Ovary (tissue), 9 donors: ENCODE data around the gene CALR. TPM values are rescaled to one million over a fixed set of nuclear protein-coding genes. Genes with fewer than 3 reads are reported as not detected.
"Not testable (repeated sequence)": the region's sequence is repeated elsewhere in the genome, so short reads cannot be mapped to it uniquely, and the experiment has no call there.

Experiments used
- DNase-seq, 5 donors: peaks; one replicate each; pipeline ENCODE4 v3.0.0-alpha.2; 2019 to 2020
- H3K27ac ChIP-seq, 2 donors: fragments of 200-600 bp; one replicate each; pipeline versions ENCODE4 v1.5.1 to v1.8.0; 2019 to 2022
- H3K27me3 ChIP-seq: fragments of 200-600 bp; one replicate; pipeline ENCODE4 v1.8.0; 2022
- H3K36me3 ChIP-seq: fragments of 200-600 bp; sonication (generic); one replicate; pipeline ENCODE4 v1.5.1; 2019
- H3K4me1 ChIP-seq: one replicate; pipeline ENCODE4 v1.8.1; 2013; ENCODE audit warnings: mild to moderate bottlenecking, moderate library complexity; ENCODE audit not compliant: insufficient read depth
- H3K4me3 ChIP-seq: fragments of 200-600 bp; sonication (generic); one replicate; pipeline ENCODE4 v1.5.1; 2017
- H3K9me3 ChIP-seq, 2 donors: fragments of 200-600 bp in 1 of 2; sonication (generic) in 1 of 2; one replicate each; pipeline versions ENCODE4 v1.5.1 to v1.8.1; 2013 to 2019; ENCODE audit warnings: mild to moderate bottlenecking in 1 of 2, moderate library complexity in 1 of 2
- EP300 ChIP-seq: sonication (generic); formaldehyde crosslinking; IDR thresholded peaks from one replicate; pipeline ENCODE4 v1.6.1; 2017; ENCODE audit warnings: antibody characterized with exemption
- POLR2A ChIP-seq: fragments of 450-650 bp; IDR thresholded peaks from one replicate; pipeline ENCODE4 v1.6.1; 2017; ENCODE audit warnings: antibody characterized with exemption, mild to moderate bottlenecking, moderate library complexity
- WGBS, 3 donors: extraction: QIAGEN DNeasy Blood & Tissue Kit in 1 of 3; methylation state at CpG; one replicate each; pipeline versions ENCODE4 v1.1.5 to v1.1.7; 2013 to 2017; 5-methylcytosine and 5-hydroxymethylcytosine counted together
- intact Hi-C, 4 donors: fragments of 100-400 bp; cut with DNase I; formaldehyde crosslinking; loops; one replicate each; pipeline versions ENCODE4 v1.11.0 to v1.15.1; 2022 to 2023
- polyA plus RNA-seq, 2 donors: library from polyadenylated mRNA; stranded (reverse); fragments of 200-250 nt in 1 of 2; fragments of 350-450 nt in 1 of 2; fragmentation: Illumina TruSeq in 1 of 2; extraction: RNeasy Lipid Tissue Mini Kit (QIAGEN cat#74804) in 1 of 2; gene quantifications; one replicate each; pipeline ENCODE4 v1.2.3, GENCODE V29; 2013 to 2014
- total RNA-seq, 7 donors: library from RNA; depleted of rRNA in 2 of 7; stranded (reverse); fragments of >200 nt in 2 of 7; fragmentation: NEBNext Ultra II Directional in 3 of 7; extraction: Animal tissue kit (Norgen Biotek cat#: 25700) in 3 of 7; gene quantifications; one replicate each; pipeline versions ENCODE4 v1.1.0 to v1.2.4, GENCODE V29; 2016 to 2023
- TF ChIP-seq, protein P1 (sequence below), 3 donors: fragments of 450-650 bp in 2 of 3; fragments of 200-600 bp in 1 of 3; IDR thresholded peaks; one replicate each; pipeline versions ENCODE4 v1.5.1 to v1.8.0; 2016 to 2022; ENCODE audit warnings: antibody characterized with exemption in 3 of 3, mild to moderate bottlenecking in 1 of 3
- donor health status: DM: no; HTN: no; CAD: no; lungs with moderate emphysema.
- donor health status: DM: no; HTN: no; CAD: no.
- donor health status: Bipolar disorder and iron deficiency.
- donor health status: DM: yes; HTN: yes; CAD: no.
- donor health status: DM: no; HTN: no; CAD: no.
- donor health status: DM: yes; HTN: yes; CAD: no.

CALR gene
- total and polyA plus RNA-seq, 9 donors: 211 to 1,094 (median 450) TPM

DNA sequence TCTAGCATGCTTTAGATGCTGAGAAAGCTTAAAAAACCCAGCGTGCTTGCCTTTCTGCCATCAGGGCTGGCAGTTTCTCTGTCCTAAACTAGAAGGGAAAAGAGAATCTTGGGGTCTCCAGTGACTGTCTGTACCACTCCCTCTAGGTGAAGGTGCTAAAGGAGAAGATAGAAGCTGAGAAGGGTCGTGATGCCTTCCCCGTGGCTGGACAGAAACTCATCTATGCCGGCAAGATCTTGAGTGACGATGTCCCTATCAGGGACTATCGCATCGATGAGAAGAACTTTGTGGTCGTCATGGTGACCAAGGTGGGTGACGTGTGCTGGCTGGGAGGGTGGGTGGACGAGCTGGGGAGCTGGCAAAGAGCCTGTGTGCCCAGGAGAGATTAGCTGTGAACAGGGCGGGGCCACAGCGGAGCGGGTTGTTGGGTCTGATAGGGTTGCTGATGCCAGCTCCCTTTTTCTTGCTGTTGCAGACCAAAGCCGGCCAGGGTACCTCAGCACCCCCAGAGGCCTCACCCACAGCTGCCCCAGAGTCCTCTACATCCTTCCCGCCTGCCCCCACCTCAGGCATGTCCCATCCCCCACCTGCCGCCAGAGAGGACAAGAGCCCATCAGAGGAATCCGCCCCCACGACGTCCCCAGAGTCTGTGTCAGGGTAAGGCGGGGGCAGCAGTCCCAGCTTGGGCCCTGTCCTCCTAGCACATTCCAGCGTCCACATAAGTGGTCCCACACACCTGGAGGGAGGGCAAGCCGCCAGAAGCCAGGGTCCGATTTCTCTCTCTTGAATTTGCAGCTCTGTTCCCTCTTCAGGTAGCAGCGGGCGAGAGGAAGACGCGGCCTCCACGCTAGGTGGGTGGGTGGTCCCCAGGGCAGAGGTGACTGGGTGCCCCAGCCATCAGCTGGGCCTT lies 9.5 kb downstream of the CALR start:
- Histone ChIP-seq H3K27ac (no peak overlapping the region), H3K27me3 (no peaks in the 10 kb centered on the region), H3K4me1 (no peaks in the 10 kb centered on the region), H3K4me3 (no peak overlapping the region), H3K36me3 (no peaks in the 10 kb centered on the region), H3K9me3 (no peaks in the 10 kb centered on the region)
- intact Hi-C loops: no loop called here
- TF ChIP-seq, protein P1, sequence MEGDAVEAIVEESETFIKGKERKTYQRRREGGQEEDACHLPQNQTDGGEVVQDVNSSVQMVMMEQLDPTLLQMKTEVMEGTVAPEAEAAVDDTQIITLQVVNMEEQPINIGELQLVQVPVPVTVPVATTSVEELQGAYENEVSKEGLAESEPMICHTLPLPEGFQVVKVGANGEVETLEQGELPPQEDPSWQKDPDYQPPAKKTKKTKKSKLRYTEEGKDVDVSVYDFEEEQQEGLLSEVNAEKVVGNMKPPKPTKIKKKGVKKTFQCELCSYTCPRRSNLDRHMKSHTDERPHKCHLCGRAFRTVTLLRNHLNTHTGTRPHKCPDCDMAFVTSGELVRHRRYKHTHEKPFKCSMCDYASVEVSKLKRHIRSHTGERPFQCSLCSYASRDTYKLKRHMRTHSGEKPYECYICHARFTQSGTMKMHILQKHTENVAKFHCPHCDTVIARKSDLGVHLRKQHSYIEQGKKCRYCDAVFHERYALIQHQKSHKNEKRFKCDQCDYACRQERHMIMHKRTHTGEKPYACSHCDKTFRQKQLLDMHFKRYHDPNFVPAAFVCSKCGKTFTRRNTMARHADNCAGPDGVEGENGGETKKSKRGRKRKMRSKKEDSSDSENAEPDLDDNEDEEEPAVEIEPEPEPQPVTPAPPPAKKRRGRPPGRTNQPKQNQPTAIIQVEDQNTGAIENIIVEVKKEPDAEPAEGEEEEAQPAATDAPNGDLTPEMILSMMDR (IDR thresholded peaks at IDR 0.05): no peak
- TF ChIP-seq POLR2A (no peak), EP300 (no peak)
- WGBS, 3 donors: 79 to 86% (median 82%) methylated on average over 28 of the region's 28 CpGs
- DNase-seq: peak in 3 of 5 donors; percentile 46 to 58 (median 51)

DNA sequence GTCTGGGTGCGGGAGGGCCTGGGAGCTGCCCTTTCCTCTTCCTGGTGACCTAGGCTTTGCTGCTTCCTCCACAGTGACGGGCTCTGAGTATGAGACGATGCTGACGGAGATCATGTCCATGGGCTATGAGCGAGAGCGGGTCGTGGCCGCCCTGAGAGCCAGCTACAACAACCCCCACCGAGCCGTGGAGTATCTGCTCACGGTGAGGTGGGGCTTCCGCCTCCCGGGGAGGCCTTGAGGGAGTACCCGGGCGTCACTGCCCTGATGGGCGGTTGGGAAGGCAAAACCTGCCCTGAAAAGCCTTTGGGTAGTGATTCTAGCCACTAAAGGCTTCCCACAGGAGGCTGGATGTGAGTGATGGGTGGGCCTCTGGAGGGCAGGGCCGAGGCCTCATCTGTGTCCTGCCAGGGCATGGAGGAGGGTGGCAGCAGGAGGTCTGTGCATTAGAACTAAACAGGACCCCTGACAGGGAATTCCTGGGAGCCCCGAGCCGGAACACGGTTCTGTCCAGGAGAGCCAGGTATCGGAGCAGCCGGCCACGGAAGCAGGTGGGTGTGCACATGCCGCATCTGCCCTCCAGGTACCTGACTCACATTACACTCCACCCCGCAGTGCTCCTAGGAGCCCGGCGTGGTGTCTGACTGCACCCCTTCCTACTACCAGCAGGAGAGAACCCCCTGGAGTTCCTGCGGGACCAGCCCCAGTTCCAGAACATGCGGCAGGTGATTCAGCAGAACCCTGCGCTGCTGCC lies 10.4 kb downstream of the CALR start:
- no peaks in the 10 kb centered on the region for H3K27me3 ChIP-seq
- H3K9me3 ChIP-seq: no peaks in the 10 kb centered on the region
- intact Hi-C loops: no loop called here
- no peaks in the 10 kb centered on the region for H3K36me3 ChIP-seq
- H3K27ac ChIP-seq: no peak overlapping the region
- TF ChIP-seq POLR2A (no peak), EP300 (no peak)
- TF ChIP-seq, protein P1 (IDR thresholded peaks at IDR 0.05): no peak
- H3K4me1 ChIP-seq: peaks cover 4% of the 10 kb centered on the region
- H3K4me3 ChIP-seq: no peak overlapping the region
- whole genome bisulfite sequencing, 3 donors: 87 to 90% (median 88%) methylated on average over 29 to 30 of the region's 30 CpGs
- DNase-seq: no peak

DNA sequence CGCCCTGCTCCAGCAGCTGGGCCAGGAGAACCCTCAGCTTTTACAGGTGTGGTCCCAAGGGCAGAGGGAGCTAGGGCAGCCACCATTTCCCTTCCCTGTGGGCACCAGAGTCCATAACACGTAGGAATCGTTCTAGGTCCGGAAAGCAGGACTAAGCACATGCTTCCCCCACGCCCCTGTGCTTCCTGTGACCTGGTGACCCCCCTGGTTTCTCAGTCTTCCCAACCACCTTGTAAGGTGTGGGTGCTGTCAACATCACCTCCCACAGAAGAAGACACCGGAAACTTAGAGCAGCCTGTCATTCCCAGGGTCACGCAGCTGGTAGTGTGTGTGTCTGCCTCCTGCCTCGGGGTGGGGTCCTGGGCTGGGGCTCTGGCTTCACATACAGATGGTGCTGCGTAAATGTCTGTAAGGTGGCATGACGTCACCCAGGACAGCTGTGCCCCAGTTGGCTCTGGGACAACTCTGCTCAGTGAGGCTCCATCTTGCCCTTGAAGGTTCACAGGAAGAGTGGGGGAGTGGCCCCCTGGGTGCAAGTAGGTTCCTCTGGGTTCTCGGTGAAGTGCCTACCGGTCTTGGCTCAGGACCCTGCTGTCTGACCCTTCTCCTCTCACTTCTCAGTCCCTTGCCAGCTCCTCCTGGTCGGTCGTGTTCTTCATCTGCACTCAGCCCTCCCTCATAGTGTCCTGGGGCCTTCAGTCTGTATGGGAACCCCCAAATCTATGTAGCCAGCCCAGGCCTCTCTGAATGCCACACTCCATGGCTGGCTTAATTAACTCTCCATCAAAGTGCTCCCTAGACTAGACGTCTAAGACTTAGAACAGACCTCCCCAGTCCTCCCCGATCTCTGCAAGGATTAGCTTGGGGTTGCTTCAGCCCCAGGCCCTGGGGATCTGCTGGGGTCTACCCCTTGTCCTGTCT lies 11.2 kb downstream of the CALR start:
- Histone ChIP-seq H3K4me3 (no peak overlapping the region), H3K4me1 (peaks cover 4% of the 10 kb centered on the region), H3K9me3 (no peaks in the 10 kb centered on the region), H3K27ac (no peak overlapping the region), H3K27me3 (no peaks in the 10 kb centered on the region), H3K36me3 (no peaks in the 10 kb centered on the region)
- 62 to 76% (median 73%) methylated on average over 16 of the region's 16 CpGs for WGBS, 3 donors
- DNase-seq: no peak
- intact Hi-C loops: no loop called here
- no peak for TF ChIP-seq POLR2A
- TF ChIP-seq, protein P1 (IDR thresholded peaks at IDR 0.05): no peak
- TF ChIP-seq EP300: no peak

DNA sequence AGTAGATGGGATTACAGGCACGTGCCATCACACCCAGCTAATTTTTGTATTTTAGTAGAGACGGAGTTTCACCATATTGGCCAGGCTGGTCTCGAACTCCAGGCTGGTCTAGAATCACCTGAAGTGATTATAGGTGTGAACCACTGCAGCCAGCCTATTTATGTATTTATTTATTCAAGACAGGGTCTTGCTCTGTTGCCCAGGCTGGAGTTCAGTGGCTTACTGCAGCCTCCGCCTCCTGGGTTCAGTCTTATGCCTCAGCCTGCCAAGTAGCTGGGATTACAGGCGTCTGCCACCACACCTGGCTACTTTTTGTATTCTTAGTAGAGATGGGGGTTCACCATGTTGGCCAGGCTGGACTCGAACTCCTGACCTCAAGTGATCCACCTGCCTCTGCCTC lies 13.6 kb downstream of the CALR start:
- H3K4me1 ChIP-seq, DNase-seq, H3K27me3 ChIP-seq, H3K4me3 ChIP-seq, intact Hi-C loops, H3K9me3 ChIP-seq, H3K36me3 ChIP-seq: not testable (repeated sequence)
- WGBS, 3 donors: 83 to 95% (median 85%) methylated on average over 6 of the region's 6 CpGs
- H3K27ac ChIP-seq: peak overlapping the region in 1 of 2 donors; percentile 11
